HepG2 (cell line): Measurements from ENCODE around the gene GNG12. TPM values are rescaled to one million over a fixed set of nuclear protein-coding genes. Genes with fewer than 3 reads are reported as not detected.

ENCODE experiments used
- ATAC-seq: fragments of 200-7000 bp; cut with Tn5 transposase; 3 replicates; pipeline ENCODE4 v1.9.1; 2020; ENCODE audit warnings: mild to moderate bottlenecking, moderate library complexity
- BruUV-seq: library from RNA; stranded (reverse); fragments of 400-500 nt; replicated peaks from 2 replicates; lab custom pipeline; 2021; lab: Mats Ljungman, UMichigan
- CTCF ChIA-PET: fragments of 300-600 bp; formaldehyde crosslinking; extraction: SDS; loops from one replicate; lab custom pipeline; 2021; ENCODE audit warnings: low total read pairs, inconsistent platforms, low intra/inter-chr PET ratio; lab: Yijun Ruan, JAX
- POLR2A ChIA-PET: fragments of 350-600 bp; sonication (Branson Sonifier 250); formaldehyde crosslinking; loops from one replicate; lab custom pipeline; 2020; ENCODE audit warnings: antibody characterized with exemption, inconsistent platforms; lab: Yijun Ruan, JAX
- DNase-seq: peaks from one replicate; pipeline ENCODE4 v3.0.0-alpha.2; 2015; ENCODE audit warnings: low spot score
- FAIRE-seq: peaks from 3 replicates; lab custom pipeline; 2011; peaks lifted over from hg19 to GRCh38; lab: Jason Lieb, UNC
- H2AFZ ChIP-seq: one replicate; pipeline ENCODE4 v1.6.1; 2011; ENCODE audit warnings: low read length, inconsistent platforms
- H3K27ac ChIP-seq: fragments of 300-600 bp; 3 replicates; pipeline ENCODE4 v1.8.0; 2011; ENCODE audit warnings: mixed run types, mild to moderate bottlenecking, mixed read lengths, low read length, inconsistent platforms; ENCODE audit not compliant: insufficient read depth; ENCODE audit errors: extremely low read length
- H3K27me3 ChIP-seq, 2 experiments: fragments of 200-600 bp in 1 of 2; 2 replicates in 1 of 2; 3 replicates in 1 of 2; pipeline versions ENCODE4 v1.6.0 to v1.8.0; 2011; ENCODE audit warnings: low read length in 2 of 2, mild to moderate bottlenecking in 2 of 2, moderate library complexity in 2 of 2, inconsistent platforms in 1 of 2; ENCODE audit not compliant: insufficient read depth in 2 of 2, control insufficient read depth in 1 of 2
- H3K36me3 ChIP-seq, 2 experiments: fragments of 200-600 bp in 1 of 2; replicated peaks in 1 of 2; 2 replicates in 1 of 2; 3 replicates in 1 of 2; pipeline versions ENCODE4 v1.5.1 to v1.8.0; 2011; ENCODE audit warnings: low read length in 2 of 2, inconsistent platforms in 1 of 2; ENCODE audit not compliant: insufficient read depth in 2 of 2, control insufficient read depth in 1 of 2
- H3K4me1 ChIP-seq: 2 replicates; pipeline ENCODE4 v1.5.1; 2012; ENCODE audit warnings: low read length, inconsistent platforms; ENCODE audit not compliant: insufficient read depth
- H3K4me2 ChIP-seq: 2 replicates; pipeline ENCODE4 v1.6.0; 2011; ENCODE audit warnings: low read depth, low read length, inconsistent platforms
- H3K4me3 ChIP-seq, 3 experiments: fragments of 200-600 bp in 1 of 3; sonication (generic), shearing (Covaris generic) in 1 of 3; replicated peaks in 1 of 3; 2 replicates each; pipeline ENCODE4 v1.5.1; 2011 to 2016; ENCODE audit warnings: low read length in 3 of 3, inconsistent platforms in 2 of 3, low read depth in 2 of 3, mild to moderate bottlenecking in 2 of 3, control low read depth in 1 of 3, mixed read lengths in 1 of 3; ENCODE audit not compliant: insufficient read depth in 1 of 3
- H3K79me2 ChIP-seq: one replicate; pipeline ENCODE4 v1.6.1; 2011; ENCODE audit warnings: low read length, inconsistent platforms; ENCODE audit not compliant: insufficient read depth
- H3K9ac ChIP-seq: 2 replicates; pipeline ENCODE4 v1.6.0; 2011; ENCODE audit warnings: mild to moderate bottlenecking, low read depth, low read length, inconsistent platforms; ENCODE audit not compliant: insufficient read depth
- H3K9me3 ChIP-seq: 2 replicates; pipeline ENCODE4 v1.5.1; 2012; ENCODE audit warnings: mild to moderate bottlenecking, low read length
- H4K20me1 ChIP-seq: 2 replicates; pipeline ENCODE4 v1.6.0; 2011; ENCODE audit warnings: inconsistent platforms, mild to moderate bottlenecking, low read length, moderate library complexity; ENCODE audit not compliant: insufficient read depth
- CCAR2 ChIP-seq: fragments of 200-400 bp; formaldehyde crosslinking; optimal IDR thresholded peaks from 2 replicates; pipeline ENCODE3; 2018; ENCODE audit warnings: low read depth, mild to moderate bottlenecking, low read length, moderate library complexity
- IKZF4 ChIP-seq: sonication (generic); formaldehyde crosslinking; IDR thresholded peaks from 2 replicates; pipeline ENCODE4 v1.5.1; 2020; ENCODE audit warnings: borderline replicate concordance, mild to moderate bottlenecking, low read depth, missing genetic modification reagents; ENCODE audit errors: not compliant biosample characterization
- MBD4 ChIP-seq: IDR thresholded peaks from 2 replicates; pipeline ENCODE4 v1.6.1; 2012; ENCODE audit warnings: low read length, inconsistent platforms, borderline replicate concordance
- U2AF2 ChIP-seq: fragments of 200-400 bp; formaldehyde crosslinking; IDR thresholded peaks from 2 replicates; pipeline ENCODE4 v1.6.1; 2017; ENCODE audit warnings: low read depth, mild to moderate bottlenecking, low read length
- ZKSCAN1 ChIP-seq: fragments of 150-350 bp; IDR thresholded peaks from 2 replicates; pipeline ENCODE4 v1.6.1; 2014; ENCODE audit warnings: low read length
- ZNF430 ChIP-seq: sonication (generic); formaldehyde crosslinking; IDR thresholded peaks from 2 replicates; pipeline ENCODE4 v1.9.0; 2021; ENCODE audit warnings: mild to moderate bottlenecking, missing genetic modification reagents
- ZNF468 ChIP-seq: sonication (generic); formaldehyde crosslinking; IDR thresholded peaks from 2 replicates; pipeline ENCODE4 v1.8.0; 2022; ENCODE audit warnings: mild to moderate bottlenecking, moderate library complexity, missing genetic modification reagents
- ZNF747 ChIP-seq: sonication (generic); formaldehyde crosslinking; IDR thresholded peaks from 2 replicates; pipeline ENCODE4 v1.8.1; 2023; ENCODE audit warnings: missing genetic modification reagents, mild to moderate bottlenecking, borderline replicate concordance
- ZNF790 ChIP-seq: sonication (generic); formaldehyde crosslinking; IDR thresholded peaks from 2 replicates; pipeline ENCODE4 v1.8.0; 2022; ENCODE audit warnings: missing genetic modification reagents, mild to moderate bottlenecking, borderline replicate concordance
- in situ Hi-C: cut with HindIII; loops from 2 replicates; pipeline ENCODE4 v1.10.0; 2017; ENCODE audit warnings: low pct_unique_long_range_greater_than_20kb; ENCODE audit not compliant: extremely low pct_ligation_motif_present
- intact Hi-C: fragments of 100-400 bp; cut with micrococcal nuclease; formaldehyde crosslinking; loops from one replicate; pipeline ENCODE4 v1.10.0; 2022; ENCODE audit not compliant: unreplicated experiment
- polyA plus RNA-seq, 8 experiments: library from polyadenylated mRNA; depleted of rRNA in 3 of 8; stranded (reverse) in 7 of 8; unstranded in 1 of 8; fragments of >200 nt; fragmentation: Illumina TruSeq in 4 of 8; extraction: Trizol in 4 of 8; gene quantifications; 2 replicates each; pipeline versions ENCODE4 v1.2.1 to v1.2.3, GENCODE V29; 2011 to 2016; ENCODE audit warnings: low read depth in 4 of 8, missing spikeins in 1 of 8, mixed read lengths in 1 of 8; ENCODE audit not compliant: insufficient read depth in 1 of 8
- total RNA-seq, 5 experiments: library from RNA; depleted of rRNA; stranded (reverse); fragments of >200 nt; fragmentation: Illumina TruSeq; extraction: Trizol; gene quantifications; 2 replicates each; pipeline ENCODE4 v1.2.3, GENCODE V29; 2016; ENCODE audit warnings: low read depth in 1 of 5
- TF ChIP-seq, protein P1 (sequence below): sonication (generic); formaldehyde crosslinking; IDR thresholded peaks from 2 replicates; pipeline ENCODE4 v1.8.0; 2022; ENCODE audit warnings: missing genetic modification reagents, mild to moderate bottlenecking, moderate library complexity, borderline replicate concordance
- TF ChIP-seq, protein P2 (sequence below): sonication (generic); formaldehyde crosslinking; IDR thresholded peaks from 2 replicates; pipeline ENCODE4 v1.4.0; 2020; ENCODE audit warnings: missing genetic modification reagents, borderline replicate concordance
- TF ChIP-seq, protein P3 (sequence below): sonication (generic); formaldehyde crosslinking; IDR thresholded peaks from 2 replicates; pipeline ENCODE4 v1.5.0; 2020; ENCODE audit warnings: missing genetic modification reagents
- TF ChIP-seq, protein P4 (sequence below): IDR thresholded peaks from 2 replicates; pipeline ENCODE4 v1.6.1; 2016; ENCODE audit warnings: low read depth, borderline replicate concordance

GNG12 gene
- total and polyA plus RNA-seq, 2 of the 13 experiments (the other 11 are each of a cell fraction or from before 2014, with no cell fraction given) = 0.11 TPM

DNA sequence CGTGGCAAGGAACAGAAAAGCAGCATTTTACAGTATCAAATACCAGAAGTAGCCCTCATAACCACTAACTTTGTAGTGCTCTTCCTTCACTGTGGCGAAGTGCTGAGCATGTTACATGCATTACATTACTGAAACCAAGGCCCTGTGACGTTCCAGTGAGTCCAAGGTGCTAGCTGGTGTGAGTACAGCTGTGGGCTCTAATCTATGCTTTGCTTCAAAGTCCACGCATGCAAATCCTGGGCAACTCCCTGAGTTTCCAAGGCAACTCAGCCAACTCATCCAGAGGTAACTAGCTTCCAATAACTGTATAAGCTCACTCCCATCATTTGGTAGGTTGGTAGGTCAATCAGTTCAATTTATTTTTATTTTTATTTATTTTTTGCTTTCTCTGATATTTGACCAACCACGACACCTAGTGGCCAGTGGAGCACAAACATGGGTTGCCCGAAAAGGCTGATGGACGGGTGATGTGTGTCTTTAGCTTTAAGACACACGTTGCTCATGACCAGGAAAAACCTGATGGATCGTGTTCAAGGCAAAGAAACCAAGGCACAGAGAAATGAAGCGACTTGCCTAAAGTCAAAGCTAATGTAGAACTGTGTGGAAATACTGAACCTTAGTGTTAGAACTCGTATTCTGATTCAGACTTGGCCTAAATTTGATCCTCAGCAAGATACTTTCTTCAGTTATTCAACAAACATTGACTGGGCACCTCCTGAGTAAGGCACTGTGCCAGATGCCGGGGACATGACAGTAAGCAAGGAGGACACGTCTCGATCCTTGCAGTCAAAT, 73.0 kb downstream of the GNG12 start (continued):
- TF ChIP-seq, protein P1, sequence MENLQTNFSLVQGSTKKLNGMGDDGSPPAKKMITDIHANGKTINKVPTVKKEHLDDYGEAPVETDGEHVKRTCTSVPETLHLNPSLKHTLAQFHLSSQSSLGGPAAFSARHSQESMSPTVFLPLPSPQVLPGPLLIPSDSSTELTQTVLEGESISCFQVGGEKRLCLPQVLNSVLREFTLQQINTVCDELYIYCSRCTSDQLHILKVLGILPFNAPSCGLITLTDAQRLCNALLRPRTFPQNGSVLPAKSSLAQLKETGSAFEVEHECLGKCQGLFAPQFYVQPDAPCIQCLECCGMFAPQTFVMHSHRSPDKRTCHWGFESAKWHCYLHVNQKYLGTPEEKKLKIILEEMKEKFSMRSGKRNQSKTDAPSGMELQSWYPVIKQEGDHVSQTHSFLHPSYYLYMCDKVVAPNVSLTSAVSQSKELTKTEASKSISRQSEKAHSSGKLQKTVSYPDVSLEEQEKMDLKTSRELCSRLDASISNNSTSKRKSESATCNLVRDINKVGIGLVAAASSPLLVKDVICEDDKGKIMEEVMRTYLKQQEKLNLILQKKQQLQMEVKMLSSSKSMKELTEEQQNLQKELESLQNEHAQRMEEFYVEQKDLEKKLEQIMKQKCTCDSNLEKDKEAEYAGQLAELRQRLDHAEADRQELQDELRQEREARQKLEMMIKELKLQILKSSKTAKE (CRISPR knock-in tag) = no peak
- TF ChIP-seq IKZF4 = no peak
- TF ChIP-seq ZNF430 (CRISPR knock-in tag) = no peak

DNA sequence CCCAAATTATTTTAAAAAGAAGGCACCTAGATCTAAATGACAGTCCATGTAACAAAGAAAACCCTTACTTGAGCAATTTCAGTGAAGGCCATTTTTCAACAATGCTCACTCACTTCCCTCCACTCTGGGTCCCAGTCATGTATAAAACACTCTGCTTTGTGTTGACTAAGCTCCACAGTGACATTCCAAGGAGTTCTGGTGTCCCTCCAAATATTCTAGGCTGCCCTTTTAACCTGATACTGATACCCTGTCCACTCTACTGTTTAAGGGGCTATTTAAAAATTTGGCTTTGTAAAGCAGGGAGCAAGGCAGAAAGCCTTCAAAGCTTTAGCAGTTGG, 73.6 kb downstream of the GNG12 start:
- ChIA-PET CTCF (interaction anchor here (0.6 to 1.9 kb wide), 5 partner anchors 45 to 227 kb away, joined by 3 to 28 read pairs (median 4); no protein-coding TSS in a partner anchor), POLR2A (interaction anchor here (0.7 to 2.8 kb wide), 9 partner anchors 10 to 226 kb away, joined by 3 to 33 read pairs (median 4); partner anchors contain the start of gene GADD45A)
- peak overlapping the region; percentile 61 for H3K4me2 ChIP-seq
- peaks cover 29% of the 10 kb centered on the region for H3K4me1 ChIP-seq
- H3K27ac ChIP-seq = peak overlapping the region; percentile 42
- H3K36me3 ChIP-seq = no peaks in the 10 kb centered on the region
- no peaks in the 10 kb centered on the region for H4K20me1 ChIP-seq
- peak overlapping the region; percentile 38; the same call in 1 of the 2 replicates for H3K9ac ChIP-seq
- H3K4me3 ChIP-seq = peak overlapping the region in 1 of 3 experiments; percentile 7; a peak in 1 of 6 replicates
- in situ Hi-C loops = loop anchor here (5.0 kb wide), 2 partner anchors 72 to 197 kb away; partner anchors contain the start of gene GADD45A
- FAIRE-seq (no peak), DNase-seq (no peak), ATAC-seq (no peak; the same call in 2 of the 3 replicates)
- intact Hi-C loops = loop anchor here (1.0 to 10.0 kb wide), 6 partner anchors 63 to 525 kb away; no protein-coding TSS in a partner anchor
- no peaks in the 10 kb centered on the region for H3K79me2 ChIP-seq
- no peaks in the 10 kb centered on the region for H3K9me3 ChIP-seq
- H2AFZ ChIP-seq = no peak overlapping the region
- TF ChIP-seq ZKSCAN1 (no peak), ZNF468 (CRISPR knock-in tag) (no peak), MBD4 (no peak), CCAR2 (no peak), U2AF2 (no peak), ZNF790 (no peak), ZNF747 (no peak)
- TF ChIP-seq, protein P2, sequence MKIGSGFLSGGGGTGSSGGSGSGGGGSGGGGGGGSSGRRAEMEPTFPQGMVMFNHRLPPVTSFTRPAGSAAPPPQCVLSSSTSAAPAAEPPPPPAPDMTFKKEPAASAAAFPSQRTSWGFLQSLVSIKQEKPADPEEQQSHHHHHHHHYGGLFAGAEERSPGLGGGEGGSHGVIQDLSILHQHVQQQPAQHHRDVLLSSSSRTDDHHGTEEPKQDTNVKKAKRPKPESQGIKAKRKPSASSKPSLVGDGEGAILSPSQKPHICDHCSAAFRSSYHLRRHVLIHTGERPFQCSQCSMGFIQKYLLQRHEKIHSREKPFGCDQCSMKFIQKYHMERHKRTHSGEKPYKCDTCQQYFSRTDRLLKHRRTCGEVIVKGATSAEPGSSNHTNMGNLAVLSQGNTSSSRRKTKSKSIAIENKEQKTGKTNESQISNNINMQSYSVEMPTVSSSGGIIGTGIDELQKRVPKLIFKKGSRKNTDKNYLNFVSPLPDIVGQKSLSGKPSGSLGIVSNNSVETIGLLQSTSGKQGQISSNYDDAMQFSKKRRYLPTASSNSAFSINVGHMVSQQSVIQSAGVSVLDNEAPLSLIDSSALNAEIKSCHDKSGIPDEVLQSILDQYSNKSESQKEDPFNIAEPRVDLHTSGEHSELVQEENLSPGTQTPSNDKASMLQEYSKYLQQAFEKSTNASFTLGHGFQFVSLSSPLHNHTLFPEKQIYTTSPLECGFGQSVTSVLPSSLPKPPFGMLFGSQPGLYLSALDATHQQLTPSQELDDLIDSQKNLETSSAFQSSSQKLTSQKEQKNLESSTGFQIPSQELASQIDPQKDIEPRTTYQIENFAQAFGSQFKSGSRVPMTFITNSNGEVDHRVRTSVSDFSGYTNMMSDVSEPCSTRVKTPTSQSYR = no peak
- TF ChIP-seq, protein P3, sequence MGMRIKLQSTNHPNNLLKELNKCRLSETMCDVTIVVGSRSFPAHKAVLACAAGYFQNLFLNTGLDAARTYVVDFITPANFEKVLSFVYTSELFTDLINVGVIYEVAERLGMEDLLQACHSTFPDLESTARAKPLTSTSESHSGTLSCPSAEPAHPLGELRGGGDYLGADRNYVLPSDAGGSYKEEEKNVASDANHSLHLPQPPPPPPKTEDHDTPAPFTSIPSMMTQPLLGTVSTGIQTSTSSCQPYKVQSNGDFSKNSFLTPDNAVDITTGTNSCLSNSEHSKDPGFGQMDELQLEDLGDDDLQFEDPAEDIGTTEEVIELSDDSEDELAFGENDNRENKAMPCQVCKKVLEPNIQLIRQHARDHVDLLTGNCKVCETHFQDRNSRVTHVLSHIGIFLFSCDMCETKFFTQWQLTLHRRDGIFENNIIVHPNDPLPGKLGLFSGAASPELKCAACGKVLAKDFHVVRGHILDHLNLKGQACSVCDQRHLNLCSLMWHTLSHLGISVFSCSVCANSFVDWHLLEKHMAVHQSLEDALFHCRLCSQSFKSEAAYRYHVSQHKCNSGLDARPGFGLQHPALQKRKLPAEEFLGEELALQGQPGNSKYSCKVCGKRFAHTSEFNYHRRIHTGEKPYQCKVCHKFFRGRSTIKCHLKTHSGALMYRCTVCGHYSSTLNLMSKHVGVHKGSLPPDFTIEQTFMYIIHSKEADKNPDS (CRISPR knock-in tag) = no peak
- TF ChIP-seq, protein P4, sequence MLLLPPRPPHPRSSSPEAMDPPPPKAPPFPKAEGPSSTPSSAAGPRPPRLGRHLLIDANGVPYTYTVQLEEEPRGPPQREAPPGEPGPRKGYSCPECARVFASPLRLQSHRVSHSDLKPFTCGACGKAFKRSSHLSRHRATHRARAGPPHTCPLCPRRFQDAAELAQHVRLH = no peak
- TF ChIP-seq, all 625 proteins: peak for 0
- peaks cover 2% of the 10 kb centered on the region in 2 experiments; a peak in 2 of 5 replicates for H3K27me3 ChIP-seq
- BruUV-seq = no TSS peak
